Thoracic aorta (tissue), 2 donors: ENCODE results near the gene ZFP92. TPM values are rescaled to one million over a fixed set of nuclear protein-coding genes. Genes with fewer than 3 reads are reported as not detected.

Source experiments
- ATAC-seq: fragments of 150-250 bp; one replicate; pipeline ENCODE4 v1.8.0; 2017; ENCODE audit warnings: low read depth; ENCODE audit not compliant: insufficient number of reproducible peaks, low FRiP score
- DNase-seq: peaks from one replicate; pipeline ENCODE4 v3.0.0-alpha.2; 2020; ENCODE audit warnings: low spot score
- H3K27ac ChIP-seq, 2 donors: fragments of 200-600 bp; sonication (generic); 1 replicate in 1 of 2; 2 replicates in 1 of 2; pipeline ENCODE4 v1.5.1; 2016; ENCODE audit warnings: mild to moderate bottlenecking in 2 of 2, moderate library complexity in 2 of 2
- H3K27me3 ChIP-seq: fragments of 200-600 bp; sonication (generic); replicated peaks from 2 replicates; pipeline ENCODE4 v1.6.0; 2016; ENCODE audit warnings: mild to moderate bottlenecking; ENCODE audit not compliant: insufficient read depth
- H3K36me3 ChIP-seq: fragments of 200-600 bp; sonication (generic); one replicate; pipeline ENCODE4 v1.5.1; 2016
- H3K4me1 ChIP-seq, 2 donors: fragments of 200-600 bp; sonication (generic); 1 replicate in 1 of 2; 2 replicates in 1 of 2; pipeline versions ENCODE4 v1.5.1 to v1.6.0; 2016; ENCODE audit warnings: low read depth in 2 of 2, mild to moderate bottlenecking in 1 of 2; ENCODE audit not compliant: control insufficient read depth in 1 of 2
- H3K4me3 ChIP-seq: fragments of 200-600 bp; sonication (generic); 2 replicates; pipeline ENCODE4 v1.5.1; 2016; ENCODE audit warnings: mild to moderate bottlenecking
- H3K9me3 ChIP-seq: fragments of 200-600 bp; sonication (generic); 2 replicates; pipeline ENCODE4 v1.5.1; 2016
- CTCF ChIP-seq: fragments of 200-600 bp; sonication (generic); IDR thresholded peaks from one replicate; pipeline ENCODE4 v1.5.1; 2019; ENCODE audit warnings: antibody characterized with exemption
- total RNA-seq, 2 donors: library from RNA; depleted of rRNA; stranded (reverse); fragments of >200 nt; gene quantifications; one replicate each; pipeline versions ENCODE4 v1.1.0 to v1.2.3, GENCODE V29; 2016

The ZFP92 gene
- total RNA-seq, 2 donors from 2014 or later = 0.95 to 1.2 TPM

GRCh38 chrX:153394612-153395011 lies 16.7 kb upstream of the ZFP92 start:
- TF ChIP-seq CTCF = no peak
- DNase-seq = no peak
- no peaks in the 10 kb centered on the region for H3K36me3 ChIP-seq
- H3K27ac ChIP-seq = no peak overlapping the region
- no peaks in the 10 kb centered on the region for H3K9me3 ChIP-seq
- ATAC-seq = no peak
- H3K4me3 ChIP-seq = no peak overlapping the region
- H3K27me3 ChIP-seq = no peaks in the 10 kb centered on the region
- no peaks in the 10 kb centered on the region for H3K4me1 ChIP-seq

- H3K27me3 ChIP-seq = no peaks in the 10 kb centered on the region
- ATAC-seq = no peak
- no peak for TF ChIP-seq CTCF
- no peak overlapping the region for H3K4me3 ChIP-seq
- no peaks in the 10 kb centered on the region for H3K9me3 ChIP-seq
- DNase-seq = no peak
- H3K4me1 ChIP-seq = no peaks in the 10 kb centered on the region
- H3K27ac ChIP-seq = no peak overlapping the region
- H3K36me3 ChIP-seq = no peaks in the 10 kb centered on the region
Observed at GRCh38 chrX:153395613-153396319, 15.5 kb upstream of the ZFP92 start.

- Histone ChIP-seq H3K27me3 (no peaks in the 10 kb centered on the region), H3K4me3 (no peak overlapping the region), H3K36me3 (no peaks in the 10 kb centered on the region), H3K27ac (no peak overlapping the region), H3K4me1 (no peaks in the 10 kb centered on the region), H3K9me3 (no peaks in the 10 kb centered on the region)
- DNase-seq (no peak), ATAC-seq (no peak)
- no peak for TF ChIP-seq CTCF
Observed at GRCh38 chrX:153396320-153397195, 14.7 kb upstream of the ZFP92 start.

GRCh38 chrX:153397256-153397960 lies 13.9 kb upstream of the ZFP92 start:
- Histone ChIP-seq H3K27ac (no peak overlapping the region), H3K4me3 (no peak overlapping the region), H3K36me3 (no peaks in the 10 kb centered on the region), H3K4me1 (no peaks in the 10 kb centered on the region), H3K27me3 (no peaks in the 10 kb centered on the region), H3K9me3 (no peaks in the 10 kb centered on the region)
- DNase-seq (no peak), ATAC-seq (no peak)
- TF ChIP-seq CTCF = no peak
